Measurements from ENCODE around the gene ACACB. TPM values are rescaled to one million over a fixed set of nuclear protein-coding genes. Genes with fewer than 3 reads are reported as not detected.

ACACB gene
- total RNA-seq, 1 experiment from 2014 or later: 21.7 TPM

- no peaks in the 10 kb centered on the region for H3K27me3 ChIP-seq (ENCODE audit: low read length)
- no peaks in the 10 kb centered on the region for H4K20me1 ChIP-seq (ENCODE audit: low read length)
- H3K4me3 ChIP-seq (ENCODE audit: low read length): no peak overlapping the region
- no peaks in the 10 kb centered on the region for H3K9me2 ChIP-seq (replicated peaks; ENCODE audit: low read length)
- no peak for TF ChIP-seq EZH2 (IDR thresholded peaks at IDR 0.05; ENCODE audit: low read length, unreplicated experiment)
- TF ChIP-seq CTCF (conservative IDR thresholded peaks at IDR 0.05; ENCODE audit: low read depth, low read length): no peak
- TF ChIP-seq EZH2phosphoT487 (IDR thresholded peaks at IDR 0.05; ENCODE audit: borderline replicate concordance, low read length): no peak
- BruUV-seq (replicated peaks): no TSS peak
- H3K9ac ChIP-seq (ENCODE audit: low read length): no peak overlapping the region
- H3K4me2 ChIP-seq (ENCODE audit: low read length): no peak overlapping the region
- H2AFZ ChIP-seq (ENCODE audit: low read length): no peak overlapping the region
- no peak for ATAC-seq
- no peaks in the 10 kb centered on the region for H3K9me3 ChIP-seq (ENCODE audit: low read length)
- no peaks in the 10 kb centered on the region for H3K4me1 ChIP-seq (ENCODE audit: insufficient read depth, low read length)
- CTCF ChIA-PET: no interaction called here
- DNase-seq: no peak
- H3K36me3 ChIP-seq (ENCODE audit: low read depth, low read length): no peaks in the 10 kb centered on the region; the same call in 1 of the 2 replicates
- no peaks in the 10 kb centered on the region for H3F3A ChIP-seq (ENCODE audit: low read length, unreplicated experiment)
- POLR2A ChIA-PET (ENCODE audit: unreplicated experiment): no interaction called here
- H3K27ac ChIP-seq (ENCODE audit: low read length): no peak overlapping the region
- intact Hi-C loops (cut with micrococcal nuclease): no loop called here
- H3K79me2 ChIP-seq (ENCODE audit: low read length): no peaks in the 10 kb centered on the region
Measured at GRCh38 chr12:109230193-109230592, 113.8 kb downstream of the ACACB start.

- Histone ChIP-seq H3K36me3 (ENCODE audit: low read depth, low read length) (no peaks in the 10 kb centered on the region; the same call in 1 of the 2 replicates), H3K4me2 (ENCODE audit: low read length) (no peak overlapping the region), H3K9me3 (ENCODE audit: low read length) (no peaks in the 10 kb centered on the region), H3K79me2 (ENCODE audit: low read length) (no peaks in the 10 kb centered on the region), H3F3A (ENCODE audit: low read length, unreplicated experiment) (no peaks in the 10 kb centered on the region), H3K9me2 (replicated peaks; ENCODE audit: low read length) (no peaks in the 10 kb centered on the region), H3K9ac (ENCODE audit: low read length) (no peak overlapping the region), H3K27ac (ENCODE audit: low read length) (no peak overlapping the region), H3K4me3 (ENCODE audit: low read length) (no peak overlapping the region), H3K4me1 (ENCODE audit: insufficient read depth, low read length) (no peaks in the 10 kb centered on the region), H4K20me1 (ENCODE audit: low read length) (no peaks in the 10 kb centered on the region), H2AFZ (ENCODE audit: low read length) (no peak overlapping the region), H3K27me3 (ENCODE audit: low read length) (no peaks in the 10 kb centered on the region)
- TF ChIP-seq EZH2phosphoT487 (IDR thresholded peaks at IDR 0.05; ENCODE audit: borderline replicate concordance, low read length) (no peak), EZH2 (IDR thresholded peaks at IDR 0.05; ENCODE audit: low read length, unreplicated experiment) (no peak), CTCF (conservative IDR thresholded peaks at IDR 0.05; ENCODE audit: low read depth, low read length) (no peak)
- ChIA-PET CTCF (no interaction called here), POLR2A (ENCODE audit: unreplicated experiment) (no interaction called here)
- intact Hi-C loops (cut with micrococcal nuclease): no loop called here
- BruUV-seq (replicated peaks): no TSS peak
- no peak for ATAC-seq
- no peak for DNase-seq
Measured at GRCh38 chr12:109232731-109233130, 116.3 kb downstream of the ACACB start.

- H3K4me3 ChIP-seq (ENCODE audit: low read length): no peak overlapping the region
Measured at GRCh38 chr12:109234012-109234411, 117.6 kb downstream of the ACACB start.

More at GRCh38 chr12:109234012-109234411, 117.6 kb downstream of the ACACB start:
- H3K9ac ChIP-seq (ENCODE audit: low read length): no peak overlapping the region
- DNase-seq: no peak
- no peak overlapping the region for H3K27ac ChIP-seq (ENCODE audit: low read length)
- H3K79me2 ChIP-seq (ENCODE audit: low read length): no peaks in the 10 kb centered on the region
- POLR2A ChIA-PET (ENCODE audit: unreplicated experiment): no interaction called here
- no peaks in the 10 kb centered on the region for H3K9me2 ChIP-seq (replicated peaks; ENCODE audit: low read length)
- no peaks in the 10 kb centered on the region for H3K9me3 ChIP-seq (ENCODE audit: low read length)
- H3K36me3 ChIP-seq (ENCODE audit: low read depth, low read length): no peaks in the 10 kb centered on the region; the same call in 1 of the 2 replicates
- no peak overlapping the region for H3K4me2 ChIP-seq (ENCODE audit: low read length)
- H3K4me1 ChIP-seq (ENCODE audit: insufficient read depth, low read length): no peaks in the 10 kb centered on the region
- H4K20me1 ChIP-seq (ENCODE audit: low read length): no peaks in the 10 kb centered on the region
- H3F3A ChIP-seq (ENCODE audit: low read length, unreplicated experiment): no peaks in the 10 kb centered on the region
- no peak for TF ChIP-seq CTCF (conservative IDR thresholded peaks at IDR 0.05; ENCODE audit: low read depth, low read length)
- TF ChIP-seq EZH2phosphoT487 (IDR thresholded peaks at IDR 0.05; ENCODE audit: borderline replicate concordance, low read length): no peak
- no peak for TF ChIP-seq EZH2 (IDR thresholded peaks at IDR 0.05; ENCODE audit: low read length, unreplicated experiment)
- intact Hi-C loops (cut with micrococcal nuclease): no loop called here
- no peak overlapping the region for H2AFZ ChIP-seq (ENCODE audit: low read length)
- CTCF ChIA-PET: no interaction called here
- no TSS peak for BruUV-seq (replicated peaks)
- no peaks in the 10 kb centered on the region for H3K27me3 ChIP-seq (ENCODE audit: low read length)
- no peak for ATAC-seq
